ENCODE data around the gene ADAMTS2.

Gene ADAMTS2

GRCh38 chr5:179185941-179186411 lies 159.3 kb downstream of the ADAMTS2 start:
- no peak for TF ChIP-seq CTCF (IDR thresholded peaks at IDR 0.05; ENCODE audit: control extremely low read depth, extremely low read depth, low read depth, missing control alignments)
- ChIA-PET POLR2A (no interaction called here), CTCF (no interaction called here)
- DNase-seq (ENCODE audit: extremely low spot score) = no peak

GRCh38 chr5:179185256-179185940 lies 159.9 kb downstream of the ADAMTS2 start:
- ChIA-PET CTCF (no interaction called here), POLR2A (no interaction called here)
- no peak for TF ChIP-seq CTCF (IDR thresholded peaks at IDR 0.05; ENCODE audit: control extremely low read depth, extremely low read depth, low read depth, missing control alignments)
- DNase-seq (ENCODE audit: extremely low spot score) = no peak

- CTCF ChIA-PET = no interaction called here
- POLR2A ChIA-PET = no interaction called here
- no peak for DNase-seq (ENCODE audit: extremely low spot score)
These were observed 160.7 kb downstream of the ADAMTS2 start for GRCh38 chr5:179184521-179185050.

GRCh38 chr5:179183481-179183880 lies 161.8 kb downstream of the ADAMTS2 start:
- ChIA-PET CTCF (no interaction called here), POLR2A (no interaction called here)
- no peak for DNase-seq (ENCODE audit: extremely low spot score)
- TF ChIP-seq CTCF (IDR thresholded peaks at IDR 0.05; ENCODE audit: control extremely low read depth, extremely low read depth, low read depth, missing control alignments) = no peak

More at GRCh38 chr5:179184521-179185050, 160.7 kb downstream of the ADAMTS2 start:
- TF ChIP-seq CTCF (IDR thresholded peaks at IDR 0.05; ENCODE audit: control extremely low read depth, extremely low read depth, low read depth, missing control alignments) = no peak

- ChIA-PET CTCF (no interaction called here), POLR2A (no interaction called here)
- no peak for DNase-seq (ENCODE audit: extremely low spot score)
- no peak for TF ChIP-seq CTCF (IDR thresholded peaks at IDR 0.05; ENCODE audit: control extremely low read depth, extremely low read depth, low read depth, missing control alignments)
These were observed 162.7 kb downstream of the ADAMTS2 start for GRCh38 chr5:179182601-179183000.

GRCh38 chr5:179181988-179182387 lies 163.3 kb downstream of the ADAMTS2 start:
- no peak for TF ChIP-seq CTCF (IDR thresholded peaks at IDR 0.05; ENCODE audit: control extremely low read depth, extremely low read depth, low read depth, missing control alignments)
- CTCF ChIA-PET = no interaction called here

More at GRCh38 chr5:179181988-179182387, 163.3 kb downstream of the ADAMTS2 start:
- POLR2A ChIA-PET = no interaction called here
- DNase-seq (ENCODE audit: extremely low spot score) = no peak
